NT2/D1 (cell line): Measurements from ENCODE around the gene PTPRG.

ENCODE experiments used
- DNase-seq: peaks from one replicate; pipeline ENCODE4 v3.0.0-alpha.2; 2011; ENCODE audit warnings: low read depth, low spot score
- H3K27me3 ChIP-seq: 2 replicates; pipeline ENCODE4 v1.6.0; 2011; ENCODE audit warnings: mild to moderate bottlenecking; ENCODE audit not compliant: insufficient read length, insufficient read depth
- H3K36me3 ChIP-seq: 2 replicates; pipeline ENCODE4 v1.6.1; 2011; ENCODE audit warnings: mild to moderate bottlenecking, low read length, mixed read lengths; ENCODE audit not compliant: insufficient read depth, insufficient read length
- H3K4me1 ChIP-seq: 2 replicates; pipeline ENCODE4 v1.5.1; 2011; ENCODE audit not compliant: insufficient read depth, insufficient read length
- H3K4me3 ChIP-seq: 2 replicates; pipeline ENCODE4 v1.5.1; 2011; ENCODE audit warnings: low read depth; ENCODE audit not compliant: insufficient read length
- H3K9ac ChIP-seq: 2 replicates; pipeline ENCODE4 v1.6.0; 2011; ENCODE audit warnings: low read depth; ENCODE audit not compliant: insufficient read length
- H3K9me3 ChIP-seq: 2 replicates; pipeline ENCODE4 v1.5.1; 2011; ENCODE audit warnings: mild to moderate bottlenecking, low read length; ENCODE audit not compliant: insufficient read depth
- SUZ12 ChIP-seq: IDR thresholded peaks from 2 replicates; pipeline ENCODE4 v1.6.1; 2011; ENCODE audit not compliant: insufficient read length, insufficient read depth; ENCODE audit errors: extremely low read depth
- YY1 ChIP-seq: IDR thresholded peaks from 2 replicates; pipeline ENCODE4 v1.6.1; 2011; ENCODE audit not compliant: insufficient read length, insufficient read depth
- ZNF274 ChIP-seq: IDR thresholded peaks from 2 replicates; pipeline ENCODE4 v1.6.1; 2011; ENCODE audit warnings: mild to moderate bottlenecking, low read depth, low read length

Gene PTPRG

DNA sequence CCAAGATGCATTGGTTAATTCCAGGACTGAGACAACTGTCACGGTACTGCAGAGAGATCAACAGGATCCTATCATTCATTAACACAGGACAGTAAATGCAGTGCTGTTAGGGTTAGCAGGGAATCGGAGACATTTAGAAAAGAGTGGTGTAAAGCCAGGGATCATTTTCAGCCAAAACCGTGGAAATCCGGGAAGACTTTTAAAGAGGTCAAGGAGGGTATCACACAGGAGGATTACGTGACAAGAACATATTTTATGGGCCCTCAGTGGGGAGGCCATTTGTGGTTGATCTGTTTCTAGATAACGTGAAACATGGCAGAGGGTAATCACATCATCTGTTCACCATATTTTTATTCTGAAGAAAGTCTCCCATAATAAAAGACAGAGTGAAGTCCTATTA lies 216.1 kb downstream of the PTPRG start:
- H3K4me3 ChIP-seq: no peak overlapping the region
- no peaks in the 10 kb centered on the region for H3K9me3 ChIP-seq
- H3K9ac ChIP-seq: no peak overlapping the region
- no peaks in the 10 kb centered on the region for H3K36me3 ChIP-seq
- no peaks in the 10 kb centered on the region for H3K4me1 ChIP-seq
- DNase-seq: no peak
- no peaks in the 10 kb centered on the region for H3K27me3 ChIP-seq
- TF ChIP-seq SUZ12: no peak
- no peak for TF ChIP-seq YY1
- no peak for TF ChIP-seq ZNF274

DNA sequence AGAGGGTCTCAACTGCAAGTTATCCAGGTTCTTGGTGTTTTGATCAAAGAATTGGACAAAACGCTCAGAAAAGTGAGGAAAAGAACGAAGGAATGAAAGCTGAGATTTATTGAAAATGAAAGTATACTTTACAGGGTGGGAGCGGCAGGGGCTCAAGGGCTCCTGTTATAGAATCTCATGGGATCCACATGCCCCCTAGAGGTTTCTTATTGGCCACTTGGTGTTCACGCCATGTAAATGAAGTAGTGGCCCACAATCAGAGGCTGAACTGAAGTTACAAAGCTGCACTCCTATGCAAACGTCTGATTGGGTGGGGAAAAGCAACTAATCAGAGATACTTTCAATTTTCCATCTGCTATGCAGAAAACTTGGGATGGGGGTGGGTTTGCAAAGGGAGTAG lies 216.7 kb downstream of the PTPRG start:
- TF ChIP-seq SUZ12 (no peak), ZNF274 (no peak), YY1 (no peak)
- Histone ChIP-seq H3K27me3 (no peaks in the 10 kb centered on the region), H3K36me3 (no peaks in the 10 kb centered on the region), H3K9ac (no peak overlapping the region), H3K4me3 (no peak overlapping the region), H3K4me1 (no peaks in the 10 kb centered on the region), H3K9me3 (no peaks in the 10 kb centered on the region)
- no peak for DNase-seq

DNA sequence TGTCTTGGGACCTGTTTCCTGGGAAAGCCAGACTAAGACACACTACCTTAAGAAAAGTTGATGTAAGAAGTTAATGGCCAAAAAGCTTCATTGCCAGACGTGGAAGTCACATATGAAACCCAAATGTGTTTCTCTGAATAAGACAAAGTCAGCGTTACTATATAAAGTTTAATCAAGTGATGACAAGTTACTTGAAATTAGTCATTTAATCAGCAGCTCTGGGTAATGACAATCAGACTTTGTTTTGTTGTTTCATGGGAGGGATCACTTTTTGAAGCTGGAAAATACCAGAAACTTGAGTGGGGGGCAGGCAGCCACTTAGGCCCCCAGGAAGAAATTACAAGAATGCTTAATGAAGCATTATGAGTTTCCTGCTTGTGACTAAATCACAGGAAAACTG lies 218.6 kb downstream of the PTPRG start:
- H3K9me3 ChIP-seq: no peaks in the 10 kb centered on the region
- TF ChIP-seq YY1 (no peak), ZNF274 (no peak)
- H3K9ac ChIP-seq: no peak overlapping the region
- no peak overlapping the region for H3K4me3 ChIP-seq
- H3K4me1 ChIP-seq: no peaks in the 10 kb centered on the region
- DNase-seq: no peak
- no peaks in the 10 kb centered on the region for H3K36me3 ChIP-seq
- no peaks in the 10 kb centered on the region for H3K27me3 ChIP-seq

DNA sequence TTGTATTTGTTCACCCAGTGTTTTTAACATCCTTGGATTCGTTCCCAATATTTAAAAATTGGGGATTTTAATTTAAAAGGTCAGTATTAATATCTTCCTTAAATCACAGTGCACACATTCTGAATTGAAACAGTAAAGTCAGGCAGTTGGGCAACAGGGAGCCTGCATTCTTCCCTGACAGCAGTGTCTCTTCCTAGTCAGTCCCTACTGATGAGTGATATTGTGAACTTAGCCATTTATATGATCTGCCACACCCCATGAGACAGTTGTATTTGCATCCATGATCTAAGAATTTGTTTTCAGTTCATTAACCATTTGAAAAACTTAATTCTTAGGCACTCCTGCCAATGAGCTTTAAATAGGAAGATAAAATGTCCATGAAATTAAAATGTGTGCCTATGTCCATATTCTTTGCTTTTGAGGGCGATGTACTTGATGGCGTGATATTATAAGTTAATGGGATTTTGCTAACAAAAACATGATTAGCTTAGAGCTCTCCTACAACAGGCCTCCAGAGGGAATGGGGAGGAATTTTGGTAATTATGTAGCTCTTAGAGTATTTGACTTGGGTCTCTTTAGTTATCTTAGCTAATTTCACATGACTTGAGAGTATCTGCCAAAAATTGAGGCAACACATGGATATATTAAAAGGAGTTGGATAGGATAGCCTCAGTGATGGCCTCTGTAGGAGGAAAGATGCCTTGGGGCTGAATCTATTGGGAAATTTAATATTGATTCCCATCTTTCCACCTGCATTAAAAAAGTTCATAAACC lies 219.3 kb downstream of the PTPRG start:
- Histone ChIP-seq H3K9me3 (0 out of 2 replicates have a peak, but pooled peaks cover under 1% of the 10 kb centered on the region), H3K4me1 (no peaks in the 10 kb centered on the region), H3K9ac (no peak overlapping the region), H3K36me3 (no peaks in the 10 kb centered on the region), H3K27me3 (no peaks in the 10 kb centered on the region), H3K4me3 (no peak overlapping the region)
- no peak for TF ChIP-seq YY1
- TF ChIP-seq SUZ12: no peak
- no peak for TF ChIP-seq ZNF274
- DNase-seq: no peak

DNA sequence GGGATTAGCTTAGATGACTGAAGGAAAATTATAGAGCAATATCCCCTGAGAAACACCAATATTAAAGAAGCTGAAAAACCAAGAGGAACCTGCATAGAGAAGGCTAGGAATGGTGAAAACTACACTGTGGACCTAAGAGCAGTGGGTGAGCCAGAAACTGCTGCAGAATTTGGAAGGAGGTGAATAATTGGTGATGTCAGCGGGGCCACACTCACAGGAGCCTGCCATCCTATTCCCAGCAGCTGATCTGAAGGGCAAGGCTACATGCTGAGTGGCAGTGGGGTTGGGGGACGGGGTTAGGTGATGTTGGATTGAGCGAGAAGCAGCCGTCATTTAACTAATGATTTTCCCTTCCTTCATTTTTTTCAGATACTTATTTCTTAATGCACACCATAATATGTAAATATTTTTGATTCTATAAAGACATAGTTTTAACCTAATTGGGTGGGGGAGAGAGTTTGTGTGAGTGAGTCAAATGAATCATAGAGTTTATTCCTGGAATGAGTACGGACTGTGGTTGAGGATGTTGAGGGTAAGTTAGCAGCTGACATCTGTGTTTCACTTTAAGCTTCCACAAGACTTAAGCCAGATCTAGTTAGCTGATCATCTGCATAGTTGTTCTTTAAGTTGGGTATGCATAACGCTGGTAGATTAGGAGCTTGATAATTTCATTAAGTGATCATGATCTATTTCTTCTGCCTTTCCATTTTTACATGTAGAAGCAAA lies 222.8 kb downstream of the PTPRG start:
- no peaks in the 10 kb centered on the region for H3K36me3 ChIP-seq
- H3K4me3 ChIP-seq: no peak overlapping the region
- H3K9ac ChIP-seq: no peak overlapping the region
- H3K4me1 ChIP-seq: no peaks in the 10 kb centered on the region
- H3K9me3 ChIP-seq: 0 out of 2 replicates have a peak, but pooled peaks cover 7% of the 10 kb centered on the region
- TF ChIP-seq ZNF274 (no peak), YY1 (no peak), SUZ12 (no peak)
- no peaks in the 10 kb centered on the region for H3K27me3 ChIP-seq
- no peak for DNase-seq

DNA sequence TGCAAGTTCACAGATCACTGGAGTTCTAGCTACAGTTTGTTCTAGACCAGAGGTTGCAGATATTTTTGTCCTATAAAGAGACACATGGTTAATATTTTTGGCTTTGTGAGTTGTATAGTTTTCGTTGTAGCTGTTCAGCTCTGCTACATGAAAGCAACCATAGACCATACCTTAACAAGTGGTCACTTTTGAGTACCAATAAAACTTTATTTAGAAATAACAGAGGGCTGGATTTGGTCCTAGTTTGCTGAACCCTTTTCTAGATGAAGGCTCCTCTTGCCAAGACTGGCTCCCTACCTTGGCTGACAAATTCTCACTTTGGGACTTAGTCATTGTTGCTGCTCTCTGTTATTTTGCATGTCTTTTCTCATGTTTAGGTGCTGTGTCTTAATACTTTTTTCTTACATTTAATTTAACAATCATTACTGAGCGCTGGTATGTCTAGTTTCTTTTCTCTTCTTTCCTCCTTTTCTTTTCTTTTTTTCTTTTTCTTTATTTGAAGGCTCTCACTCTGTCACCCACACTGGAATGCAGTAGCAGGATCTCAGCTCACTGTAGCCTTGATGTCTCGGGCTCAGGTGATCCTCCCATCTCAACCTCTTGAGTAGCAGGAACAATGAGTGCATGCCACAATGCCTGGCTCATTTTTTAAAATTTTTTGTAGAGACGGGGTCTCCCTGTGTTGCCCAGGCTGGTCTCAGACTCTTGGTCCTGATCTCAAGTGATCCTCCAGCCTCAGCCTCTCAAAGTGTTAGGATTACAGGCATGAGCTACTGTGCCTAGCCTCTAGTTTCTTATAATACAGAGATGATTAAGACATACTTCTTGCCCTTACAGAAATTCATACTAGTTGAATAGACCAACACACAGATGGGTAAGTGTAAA lies 227.5 kb downstream of the PTPRG start:
- no peaks in the 10 kb centered on the region for H3K36me3 ChIP-seq
- 0 out of 2 replicates have a peak, but pooled peaks cover 7% of the 10 kb centered on the region for H3K9me3 ChIP-seq
- H3K4me1 ChIP-seq: no peaks in the 10 kb centered on the region
- no peak for TF ChIP-seq ZNF274
- H3K27me3 ChIP-seq: no peaks in the 10 kb centered on the region
- DNase-seq: no peak
- H3K9ac ChIP-seq: no peak overlapping the region
- H3K4me3 ChIP-seq: no peak overlapping the region

DNA sequence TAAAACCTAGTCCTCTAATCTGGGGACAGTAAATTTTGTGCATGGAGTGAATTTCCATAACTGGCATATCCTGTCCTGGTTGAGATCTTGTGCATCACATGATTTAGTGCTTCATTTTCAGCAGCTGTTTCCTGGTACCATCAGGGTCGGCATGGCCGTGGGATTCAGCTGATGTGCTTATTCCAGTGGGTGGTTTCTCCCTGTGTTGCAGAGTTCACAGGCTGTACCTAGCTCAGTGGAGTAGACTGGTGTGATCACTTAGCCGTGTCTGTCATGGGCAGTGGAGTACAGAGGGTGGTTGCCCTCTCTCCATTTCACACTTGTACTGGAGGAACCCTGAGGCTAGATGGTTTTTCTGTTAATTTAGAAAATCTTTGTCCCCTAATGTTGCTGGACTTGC lies 228.5 kb downstream of the PTPRG start:
- no peak for DNase-seq
- Histone ChIP-seq H3K36me3 (no peaks in the 10 kb centered on the region), H3K27me3 (no peaks in the 10 kb centered on the region), H3K9ac (no peak overlapping the region), H3K4me1 (no peaks in the 10 kb centered on the region), H3K9me3 (0 out of 2 replicates have a peak, but pooled peaks cover 7% of the 10 kb centered on the region), H3K4me3 (no peak overlapping the region)
- TF ChIP-seq ZNF274 (no peak), SUZ12 (no peak), YY1 (no peak)
